ENCODE measurements around the gene SOCS3.

DNA sequence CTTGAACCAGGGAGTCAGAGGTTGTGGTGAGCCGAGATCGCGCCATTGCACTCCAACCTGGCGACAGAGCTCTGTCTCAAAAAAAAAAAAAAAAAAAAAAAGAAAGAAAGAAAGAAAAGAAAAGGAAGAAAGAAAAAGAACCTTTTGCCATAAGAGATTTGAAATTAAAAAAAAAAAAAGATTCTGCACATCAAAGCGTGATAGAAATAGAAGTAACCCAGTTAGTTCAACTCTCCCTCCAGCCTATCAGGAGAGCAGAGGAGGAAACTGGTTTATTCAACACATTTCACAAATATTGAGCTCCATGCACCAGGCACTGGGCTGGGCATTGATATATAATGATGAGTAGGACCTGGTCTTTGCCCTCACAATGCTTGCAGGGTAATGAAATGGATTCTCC, 2.4 kb upstream of the SOCS3 start:
- TF ChIP-seq, protein P1, sequence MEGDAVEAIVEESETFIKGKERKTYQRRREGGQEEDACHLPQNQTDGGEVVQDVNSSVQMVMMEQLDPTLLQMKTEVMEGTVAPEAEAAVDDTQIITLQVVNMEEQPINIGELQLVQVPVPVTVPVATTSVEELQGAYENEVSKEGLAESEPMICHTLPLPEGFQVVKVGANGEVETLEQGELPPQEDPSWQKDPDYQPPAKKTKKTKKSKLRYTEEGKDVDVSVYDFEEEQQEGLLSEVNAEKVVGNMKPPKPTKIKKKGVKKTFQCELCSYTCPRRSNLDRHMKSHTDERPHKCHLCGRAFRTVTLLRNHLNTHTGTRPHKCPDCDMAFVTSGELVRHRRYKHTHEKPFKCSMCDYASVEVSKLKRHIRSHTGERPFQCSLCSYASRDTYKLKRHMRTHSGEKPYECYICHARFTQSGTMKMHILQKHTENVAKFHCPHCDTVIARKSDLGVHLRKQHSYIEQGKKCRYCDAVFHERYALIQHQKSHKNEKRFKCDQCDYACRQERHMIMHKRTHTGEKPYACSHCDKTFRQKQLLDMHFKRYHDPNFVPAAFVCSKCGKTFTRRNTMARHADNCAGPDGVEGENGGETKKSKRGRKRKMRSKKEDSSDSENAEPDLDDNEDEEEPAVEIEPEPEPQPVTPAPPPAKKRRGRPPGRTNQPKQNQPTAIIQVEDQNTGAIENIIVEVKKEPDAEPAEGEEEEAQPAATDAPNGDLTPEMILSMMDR (IDR thresholded peaks at IDR 0.05), result no peak
- TF ChIP-seq POLR2A (IDR thresholded peaks at IDR 0.05), result no peak

All from testis (tissue), 2 donors.